HCT116 (cell line): ENCODE data around the gene GALNT18. TPM values are rescaled to one million over a fixed set of nuclear protein-coding genes. Genes with fewer than 3 reads are reported as not detected.

Source experiments
- ATAC-seq: fragments of 200-7000 bp; cut with Tn5 transposase; 2 replicates; pipeline ENCODE4 v1.9.1; 2020; ENCODE audit warnings: mild to moderate bottlenecking, moderate library complexity
- BruUV-seq: library from RNA; stranded (reverse); fragments of 400-500 nt; replicated peaks from 2 replicates; lab custom pipeline; 2021; lab: Mats Ljungman, UMichigan
- CTCF ChIA-PET: fragments of 300-600 bp; sonication (Branson Sonifier 250); formaldehyde crosslinking; loops from one replicate; lab custom pipeline; 2021; ENCODE audit warnings: antibody characterized with exemption; lab: Charles Lee
- POLR2A ChIA-PET: fragments of 300-600, 350-600 bp; sonication (Branson Sonifier 250); formaldehyde crosslinking; loops from one replicate; lab custom pipeline; 2021; ENCODE audit warnings: antibody characterized with exemption; lab: Charles Lee
- RAD21 ChIA-PET, 2 experiments: fragments of 300-600 bp; sonication (Branson Sonifier 250); formaldehyde crosslinking; loops; one replicate each; lab custom pipeline; 2023; ENCODE audit warnings: low total read pairs in 2 of 2; ENCODE audit not compliant: uncharacterized antibody in 2 of 2, unreplicated experiment in 2 of 2, low non-redundant PET in 1 of 2; lab: Charles Lee
- DNase-seq: peaks from one replicate; pipeline ENCODE4 v3.0.0-alpha.2; 2010; ENCODE audit warnings: low read depth, low spot score
- H2AFZ ChIP-seq: fragments of 200-600 bp; shearing (Covaris generic), sonication (generic); 2 replicates; pipeline ENCODE4 v1.6.1; 2017; ENCODE audit warnings: low read depth, mixed run types, mixed read lengths, antibody characterized with exemption, low read length; ENCODE audit not compliant: poor library complexity, severe bottlenecking
- H3K27ac ChIP-seq: 2 replicates; pipeline ENCODE4 v1.5.1; 2012; ENCODE audit warnings: low read depth, low read length
- H3K27me3 ChIP-seq: fragments of 200-600 bp; sonication (generic); 2 replicates; pipeline ENCODE4 v1.6.1; 2016; ENCODE audit warnings: mixed run types, low read length, mixed read lengths; ENCODE audit not compliant: insufficient read depth
- H3K36me3 ChIP-seq, 2 experiments: fragments of 200-500 bp in 1 of 2; fragments of 200-600 bp in 1 of 2; sonication (Bioruptor generic) in 1 of 2; sonication (generic) in 1 of 2; 2 replicates each; pipeline versions ENCODE4 v1.5.1 to v1.6.1; 2014 to 2016; ENCODE audit warnings: low read length in 2 of 2, inconsistent platforms in 1 of 2, mixed read lengths in 1 of 2, mixed run types in 1 of 2; ENCODE audit not compliant: insufficient read depth in 2 of 2, control insufficient read depth in 1 of 2
- H3K4me1 ChIP-seq, 2 experiments: fragments of 200-600 bp in 1 of 2; sonication (generic) in 1 of 2; 2 replicates each; pipeline versions ENCODE4 v1.5.1 to v1.6.1; 2012 to 2017; ENCODE audit warnings: low read length in 2 of 2, inconsistent platforms in 1 of 2, mild to moderate bottlenecking in 1 of 2, mixed read lengths in 1 of 2, mixed run types in 1 of 2, moderate library complexity in 1 of 2; ENCODE audit not compliant: insufficient read depth in 2 of 2, control insufficient read depth in 1 of 2
- H3K4me2 ChIP-seq: fragments of 200-600 bp; sonication (generic); 2 replicates; pipeline ENCODE4 v1.6.1; 2017; ENCODE audit warnings: mixed run types, low read length, mixed read lengths
- H3K4me3 ChIP-seq, 2 experiments: fragments of 200-600 bp in 1 of 2; sonication (generic) in 1 of 2; replicated peaks in 1 of 2; 2 replicates each; pipeline ENCODE4 v1.5.1; 2011 to 2016; ENCODE audit warnings: low read length in 2 of 2, control low read depth in 1 of 2, low read depth in 1 of 2, mild to moderate bottlenecking in 1 of 2, mixed read lengths in 1 of 2, mixed run types in 1 of 2
- H3K79me2 ChIP-seq: fragments of 200-600 bp; sonication (generic); 2 replicates; pipeline ENCODE4 v1.6.1; 2017; ENCODE audit warnings: mild to moderate bottlenecking, mixed run types, low read length, moderate library complexity, mixed read lengths; ENCODE audit not compliant: insufficient read depth
- H3K9ac ChIP-seq: fragments of 200-600 bp; sonication (generic); 2 replicates; pipeline ENCODE4 v1.6.1; 2016; ENCODE audit warnings: low read length, mixed read lengths
- H3K9me2 ChIP-seq: fragments of 200-600 bp; sonication (generic), shearing (Covaris generic); 2 replicates; pipeline ENCODE4 v1.6.1; 2017; ENCODE audit warnings: mixed run types, mild to moderate bottlenecking, moderate library complexity; ENCODE audit not compliant: insufficient read depth
- H3K9me3 ChIP-seq, 2 experiments: fragments of 200-500 bp in 1 of 2; fragments of 200-600 bp in 1 of 2; sonication (Bioruptor generic) in 1 of 2; sonication (generic) in 1 of 2; 2 replicates each; pipeline ENCODE4 v1.6.1; 2014 to 2017; ENCODE audit warnings: low read length in 2 of 2, mixed read lengths in 2 of 2, inconsistent platforms in 1 of 2, low read depth in 1 of 2, mild to moderate bottlenecking in 1 of 2, mixed run types in 1 of 2, moderate library complexity in 1 of 2; ENCODE audit not compliant: control insufficient read depth in 1 of 2, insufficient read depth in 1 of 2
- H4K20me1 ChIP-seq: fragments of 200-600 bp; sonication (generic), shearing (Covaris generic); 2 replicates; pipeline ENCODE4 v1.6.1; 2017; ENCODE audit warnings: mixed run types, mild to moderate bottlenecking, moderate library complexity; ENCODE audit not compliant: insufficient read depth
- ATF3 ChIP-seq: IDR thresholded peaks from 2 replicates; pipeline ENCODE4 v1.6.1; 2012
- CBX3 ChIP-seq: IDR thresholded peaks from 2 replicates; pipeline ENCODE4 v1.6.1; 2012; ENCODE audit warnings: low read depth
- CEBPB ChIP-seq: IDR thresholded peaks from 2 replicates; pipeline ENCODE4 v1.6.1; 2012; ENCODE audit warnings: low read depth
- ELF1 ChIP-seq: IDR thresholded peaks from 2 replicates; pipeline ENCODE4 v1.6.1; 2012; ENCODE audit warnings: low read depth, borderline replicate concordance
- JUND ChIP-seq: IDR thresholded peaks from 2 replicates; pipeline ENCODE4 v1.6.1; 2012
- POLR2A ChIP-seq: IDR thresholded peaks from 2 replicates; pipeline ENCODE4 v1.7.0; 2011; ENCODE audit warnings: borderline replicate concordance; ENCODE audit not compliant: insufficient read depth, insufficient read length; ENCODE audit errors: extremely low read depth
- POLR2AphosphoS5 ChIP-seq: IDR thresholded peaks from 2 replicates; pipeline ENCODE4 v1.6.1; 2011; ENCODE audit warnings: mild to moderate bottlenecking, low read depth, low read length, moderate library complexity
- SIN3A ChIP-seq: IDR thresholded peaks from 2 replicates; pipeline ENCODE4 v1.6.1; 2012; ENCODE audit warnings: low read depth
- SP1 ChIP-seq: IDR thresholded peaks from 2 replicates; pipeline ENCODE4 v1.6.1; 2012; ENCODE audit warnings: low read depth
- SRF ChIP-seq: IDR thresholded peaks from 2 replicates; pipeline ENCODE4 v1.6.1; 2012; ENCODE audit warnings: low read depth
- TCF7L2 ChIP-seq: IDR thresholded peaks from 2 replicates; pipeline ENCODE4 v1.7.0; 2011; ENCODE audit warnings: borderline replicate concordance, inconsistent platforms; ENCODE audit not compliant: insufficient read depth, insufficient read length; ENCODE audit errors: extremely low read depth
- YY1 ChIP-seq: IDR thresholded peaks from 2 replicates; pipeline ENCODE4 v1.6.1; 2011; ENCODE audit warnings: low read length, low read depth, moderate library complexity, mild to moderate bottlenecking; ENCODE audit not compliant: insufficient replicate concordance; ENCODE audit errors: extremely low read depth
- ZNF274 ChIP-seq: fragments of 200-500 bp; sonication (Bioruptor generic); IDR thresholded peaks from 2 replicates; pipeline ENCODE4 v1.6.1; 2014; ENCODE audit warnings: mild to moderate bottlenecking, low read depth, low read length, inconsistent platforms
- intact Hi-C: fragments of 100-400 bp; cut with micrococcal nuclease; formaldehyde crosslinking; loops from 2 replicates; pipeline ENCODE4 v1.10.0; 2022
- total RNA-seq: library from RNA; stranded (reverse); gene quantifications from one replicate; pipeline ENCODE4 v1.2.1, GENCODE V29; 2021; ENCODE audit not compliant: unreplicated experiment
- TF ChIP-seq, protein P1 (sequence below), 3 experiments: fragments of 200-600 bp in 1 of 3; sonication (generic) in 1 of 3; IDR thresholded peaks in 2 of 3; conservative IDR thresholded peaks in 1 of 3; 2 replicates each; pipeline ENCODE4 v1.5.1; 2012 to 2017; ENCODE audit warnings: low read depth in 2 of 3, low read length in 2 of 3, antibody characterized with exemption in 1 of 3, borderline replicate concordance in 1 of 3, control low read depth in 1 of 3, mild to moderate bottlenecking in 1 of 3, mixed read lengths in 1 of 3, mixed run types in 1 of 3, moderate library complexity in 1 of 3; ENCODE audit not compliant: insufficient read depth in 1 of 3
- TF ChIP-seq, protein P2 (sequence below): IDR thresholded peaks from 2 replicates; pipeline ENCODE4 v1.6.1; 2012

The GALNT18 gene
- total RNA-seq, 1 experiment from 2014 or later = 19.9 TPM

- Histone ChIP-seq H4K20me1 (no peaks in the 10 kb centered on the region), H3K27me3 (no peaks in the 10 kb centered on the region), H3K27ac (no peak overlapping the region), H3K9me3 (no peaks in the 10 kb centered on the region), H3K4me3 (no peak overlapping the region), H2AFZ (no peak overlapping the region), H3K9ac (no peak overlapping the region), H3K9me2 (no peaks in the 10 kb centered on the region), H3K36me3 (no peaks in the 10 kb centered on the region), H3K79me2 (no peaks in the 10 kb centered on the region), H3K4me2 (no peak overlapping the region), H3K4me1 (peaks cover 13 to 28% of the 10 kb centered on the region in 2 experiments; a peak in 3 of 4 replicates)
- ChIA-PET POLR2A (no interaction called here), RAD21 (no interaction called here), CTCF (no interaction called here)
- no TSS peak for BruUV-seq
- ATAC-seq (no peak), DNase-seq (no peak)
- intact Hi-C loops = no loop called here
- TF ChIP-seq TCF7L2 = no peak
- TF ChIP-seq, protein P1, sequence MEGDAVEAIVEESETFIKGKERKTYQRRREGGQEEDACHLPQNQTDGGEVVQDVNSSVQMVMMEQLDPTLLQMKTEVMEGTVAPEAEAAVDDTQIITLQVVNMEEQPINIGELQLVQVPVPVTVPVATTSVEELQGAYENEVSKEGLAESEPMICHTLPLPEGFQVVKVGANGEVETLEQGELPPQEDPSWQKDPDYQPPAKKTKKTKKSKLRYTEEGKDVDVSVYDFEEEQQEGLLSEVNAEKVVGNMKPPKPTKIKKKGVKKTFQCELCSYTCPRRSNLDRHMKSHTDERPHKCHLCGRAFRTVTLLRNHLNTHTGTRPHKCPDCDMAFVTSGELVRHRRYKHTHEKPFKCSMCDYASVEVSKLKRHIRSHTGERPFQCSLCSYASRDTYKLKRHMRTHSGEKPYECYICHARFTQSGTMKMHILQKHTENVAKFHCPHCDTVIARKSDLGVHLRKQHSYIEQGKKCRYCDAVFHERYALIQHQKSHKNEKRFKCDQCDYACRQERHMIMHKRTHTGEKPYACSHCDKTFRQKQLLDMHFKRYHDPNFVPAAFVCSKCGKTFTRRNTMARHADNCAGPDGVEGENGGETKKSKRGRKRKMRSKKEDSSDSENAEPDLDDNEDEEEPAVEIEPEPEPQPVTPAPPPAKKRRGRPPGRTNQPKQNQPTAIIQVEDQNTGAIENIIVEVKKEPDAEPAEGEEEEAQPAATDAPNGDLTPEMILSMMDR (IDR thresholded peaks at IDR 0.05 in 2 of 3, conservative IDR thresholded peaks at IDR 0.05 in 1 of 3; ENCODE audit: borderline replicate concordance in 1 of 3, insufficient read depth in 1 of 3, low read depth in 2 of 3, low read length in 2 of 3) = 0 out of 6 replicates have a peak, but pooled peaks of 1 of the 3 experiments have one; percentile 7
These were observed 231.6 kb downstream of the GALNT18 start for GRCh38 chr11:11390068-11390771.

- no peak overlapping the region for H3K27ac ChIP-seq
- intact Hi-C loops = no loop called here
- CTCF ChIA-PET = no interaction called here
- H3K79me2 ChIP-seq = no peaks in the 10 kb centered on the region
- peaks cover 13 to 28% of the 10 kb centered on the region in 2 experiments; a peak in 3 of 4 replicates for H3K4me1 ChIP-seq
- no peak for ATAC-seq
- no peaks in the 10 kb centered on the region for H3K9me3 ChIP-seq
- no peak overlapping the region for H2AFZ ChIP-seq
- TF ChIP-seq SIN3A (no peak), ELF1 (no peak), SRF (no peak), SP1 (no peak), YY1 (no peak), POLR2A (no peak), CBX3 (no peak), POLR2AphosphoS5 (no peak), ATF3 (no peak), CEBPB (no peak), JUND (no peak), ZNF274 (no peak)
- TF ChIP-seq, protein P2, sequence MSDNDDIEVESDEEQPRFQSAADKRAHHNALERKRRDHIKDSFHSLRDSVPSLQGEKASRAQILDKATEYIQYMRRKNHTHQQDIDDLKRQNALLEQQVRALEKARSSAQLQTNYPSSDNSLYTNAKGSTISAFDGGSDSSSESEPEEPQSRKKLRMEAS = no peak
- TF ChIP-seq, protein P1 (IDR thresholded peaks at IDR 0.05 in 2 of 3, conservative IDR thresholded peaks at IDR 0.05 in 1 of 3; ENCODE audit: borderline replicate concordance in 1 of 3, insufficient read depth in 1 of 3, low read depth in 2 of 3, low read length in 2 of 3) = no peak
- H3K4me3 ChIP-seq = no peak overlapping the region
- H3K27me3 ChIP-seq = no peaks in the 10 kb centered on the region
- H3K9me2 ChIP-seq = no peaks in the 10 kb centered on the region
- no peak overlapping the region for H3K4me2 ChIP-seq
- no peaks in the 10 kb centered on the region for H3K36me3 ChIP-seq
- no peaks in the 10 kb centered on the region for H4K20me1 ChIP-seq
- DNase-seq = no peak
- POLR2A ChIA-PET = no interaction called here
- RAD21 ChIA-PET = no interaction called here
- BruUV-seq = no TSS peak
- H3K9ac ChIP-seq = no peak overlapping the region
These were observed 232.6 kb downstream of the GALNT18 start for GRCh38 chr11:11389238-11389637.
